HG03280 (cell line): ENCODE data around the gene DEDD.

ENCODE experiments used
- ATAC-seq: cut with Tn5 transposase; IDR thresholded peaks from one replicate; pipeline ENCODE4 v1.9.1; 2021; ENCODE audit warnings: mild to moderate bottlenecking, moderate library complexity; ENCODE audit not compliant: unreplicated experiment

Gene DEDD

GRCh38 chr1:161163793-161164192, 31.3 kb upstream of the DEDD start:
- ATAC-seq: no peak

- no peak for ATAC-seq
Observed at GRCh38 chr1:161162806-161163205, 30.3 kb upstream of the DEDD start.

- ATAC-seq: no peak
Observed at GRCh38 chr1:161162052-161162451, 29.6 kb upstream of the DEDD start.

- ATAC-seq: no peak
Observed at GRCh38 chr1:161161652-161162051, 29.2 kb upstream of the DEDD start.

- ATAC-seq: no peak
Observed at GRCh38 chr1:161160671-161161145, 28.2 kb upstream of the DEDD start.

- ATAC-seq: no peak
Observed at GRCh38 chr1:161159913-161160243, 27.4 kb upstream of the DEDD start.

GRCh38 chr1:161159087-161159912, 26.8 kb upstream of the DEDD start, which contains the start of gene USP21:
USP21 (plus strand) TSS chr1:161159500; CDS start chr1:161160641, 1,141 bp downstream.
- peak; percentile 85 for ATAC-seq

GRCh38 chr1:161158316-161159010, 26.0 kb upstream of the DEDD start:
- no peak for ATAC-seq

GRCh38 chr1:161157867-161158266, 25.4 kb upstream of the DEDD start:
- no peak for ATAC-seq

- ATAC-seq: peak; percentile 90
Observed at GRCh38 chr1:161153682-161154337, 21.3 kb upstream of the DEDD start, which contains the start of gene UFC1. UFC1 (plus strand) TSS chr1:161153978; CDS start chr1:161153998, 20 bp downstream.

GRCh38 chr1:161153176-161153575, 20.7 kb upstream of the DEDD start:
- ATAC-seq: no peak

GRCh38 chr1:161145832-161146231, 13.4 kb upstream of the DEDD start:
- no peak for ATAC-seq

GRCh38 chr1:161140755-161141400, 8.4 kb upstream of the DEDD start:
- ATAC-seq: no peak

- ATAC-seq: no peak
Observed at GRCh38 chr1:161139766-161140165, 7.3 kb upstream of the DEDD start.

GRCh38 chr1:161138431-161138830, 6.0 kb upstream of the DEDD start:
- no peak for ATAC-seq

GRCh38 chr1:161137881-161138280, 5.4 kb upstream of the DEDD start:
- no peak for ATAC-seq

GRCh38 chr1:161133220-161133740, 813 bp upstream of the DEDD start:
- no peak for ATAC-seq

GRCh38 chr1:161131523-161132409, 701 bp downstream of the DEDD start:
- no peak for ATAC-seq

GRCh38 chr1:161130266-161130665, 2.2 kb downstream of the DEDD start:
- no peak for ATAC-seq
